K562 (cell line): ENCODE measurements around the gene CCSAP. TPM values are rescaled to one million over a fixed set of nuclear protein-coding genes. Genes with fewer than 3 reads are reported as not detected.

Experiments
- ATAC-seq: fragments of 200-7000 bp; cut with Tn5 transposase; 3 replicates; pipeline ENCODE4 v1.9.1; 2020; ENCODE audit warnings: moderate library complexity
- BruUV-seq: library from RNA; stranded (reverse); fragments of 400-500 nt; replicated peaks from 2 replicates; lab custom pipeline; 2021; lab: Mats Ljungman, UMichigan
- CTCF ChIA-PET: fragments of 300-600 bp; formaldehyde crosslinking; extraction: SDS; loops from one replicate; lab custom pipeline; 2021; ENCODE audit warnings: low intra/inter-chr PET ratio; lab: Yijun Ruan, JAX
- POLR2A ChIA-PET: fragments of 300-600, 350-650 bp; sonication (Branson Sonifier 250); formaldehyde crosslinking; extraction: SDS; loops from one replicate; lab custom pipeline; 2021; ENCODE audit warnings: antibody characterized with exemption, inconsistent platforms; lab: Yijun Ruan, JAX
- DNase-seq, 4 experiments: peaks; one replicate each; pipeline versions ENCODE4 v3.0.0 to v3.0.0-alpha.2; 2011 to 2018; ENCODE audit warnings: low spot score in 3 of 4, mixed read lengths in 3 of 4; ENCODE audit errors: extremely low read depth in 1 of 4
- FAIRE-seq: peaks from 2 replicates; lab custom pipeline; 2011; peaks lifted over from hg19 to GRCh38; lab: Jason Lieb, UNC
- H2AFZ ChIP-seq: 2 replicates; pipeline ENCODE4 v1.6.0; 2011; ENCODE audit warnings: low read depth, low read length, control low read depth, inconsistent platforms
- H3K27ac ChIP-seq: fragments of 200-600 bp; 3 replicates; pipeline ENCODE4 v1.8.0; 2011; ENCODE audit warnings: low read depth, mild to moderate bottlenecking, control low read depth, inconsistent platforms, low read length, moderate library complexity, mixed read lengths; ENCODE audit errors: extremely low read depth
- H3K27me3 ChIP-seq, 2 experiments: fragments of 300-600 bp in 1 of 2; 2 replicates in 1 of 2; 3 replicates in 1 of 2; pipeline versions ENCODE4 v1.6.0 to v1.8.0; 2011; ENCODE audit warnings: inconsistent platforms in 2 of 2, low read length in 2 of 2, mild to moderate bottlenecking in 1 of 2, mixed read lengths in 1 of 2, moderate library complexity in 1 of 2; ENCODE audit not compliant: control insufficient read depth in 2 of 2, insufficient read depth in 2 of 2
- H3K36me3 ChIP-seq: fragments of 300-600 bp; 3 replicates; pipeline ENCODE4 v1.8.0; 2011; ENCODE audit warnings: mild to moderate bottlenecking, low read length, inconsistent platforms; ENCODE audit not compliant: control insufficient read depth, insufficient read depth
- H3K4me1 ChIP-seq, 2 experiments: fragments of 200-600 bp in 1 of 2; replicated peaks in 1 of 2; 2 replicates in 1 of 2; 3 replicates in 1 of 2; pipeline versions ENCODE4 v1.5.1 to v1.8.0; 2011; ENCODE audit warnings: inconsistent platforms in 2 of 2, low read length in 2 of 2, mild to moderate bottlenecking in 1 of 2, mixed read lengths in 1 of 2, moderate library complexity in 1 of 2; ENCODE audit not compliant: control insufficient read depth in 2 of 2, insufficient read depth in 2 of 2
- H3K4me2 ChIP-seq: 2 replicates; pipeline ENCODE4 v1.6.1; 2011; ENCODE audit warnings: low read length, control low read depth, inconsistent platforms, mixed read lengths; ENCODE audit not compliant: insufficient read depth
- H3K4me3 ChIP-seq: fragments of 200-600 bp; sonication (generic), shearing (Covaris generic); 2 replicates; pipeline ENCODE4 v1.5.1; 2016; ENCODE audit warnings: control low read depth, inconsistent platforms
- H3K79me2 ChIP-seq: fragments of 200-600 bp; 3 replicates; pipeline ENCODE4 v1.8.0; 2011; ENCODE audit warnings: low read length, inconsistent platforms; ENCODE audit not compliant: control insufficient read depth, insufficient read depth
- H3K9ac ChIP-seq, 2 experiments: 2 replicates each; pipeline versions ENCODE4 v1.6.0 to v1.6.1; 2011; ENCODE audit warnings: low read depth in 2 of 2, low read length in 2 of 2, control low read depth in 1 of 2, inconsistent platforms in 1 of 2, mild to moderate bottlenecking in 1 of 2, mixed read lengths in 1 of 2; ENCODE audit not compliant: insufficient read depth in 1 of 2
- H3K9me1 ChIP-seq: one replicate; pipeline ENCODE4 v1.6.0; 2011; ENCODE audit warnings: inconsistent platforms, mild to moderate bottlenecking, low read length, moderate library complexity; ENCODE audit not compliant: control insufficient read depth, insufficient read depth
- H3K9me3 ChIP-seq: replicated peaks from 2 replicates; pipeline ENCODE4 v1.5.1; 2011; ENCODE audit warnings: low read depth, low read length, inconsistent platforms; ENCODE audit not compliant: control insufficient read depth, insufficient read depth
- H4K20me1 ChIP-seq: replicated peaks from 2 replicates; pipeline ENCODE4 v1.6.1; 2011; ENCODE audit warnings: low read length, inconsistent platforms, mixed read lengths; ENCODE audit not compliant: control insufficient read depth, insufficient read depth
- CTCF ChIP-seq, 3 experiments: IDR thresholded peaks in 2 of 3; conservative IDR thresholded peaks in 1 of 3; 2 replicates each; pipeline ENCODE4 v1.5.1; 2011 to 2012; ENCODE audit warnings: low read length in 3 of 3, mild to moderate bottlenecking in 3 of 3, control low read depth in 2 of 3, improper control_type of control experiment in 1 of 3, inconsistent platforms in 1 of 3, low read depth in 1 of 3, mixed read lengths in 1 of 3, moderate library complexity in 1 of 3; ENCODE audit not compliant: insufficient read depth in 2 of 3
- GABPA ChIP-seq: fragments of 200-800 bp; sonication (Bioruptor generic); conservative IDR thresholded peaks from 2 replicates; pipeline ENCODE4 v1.6.1; 2016; ENCODE audit warnings: low read depth, missing genetic modification characterization, missing compliant biosample characterization
- NONO ChIP-seq, 2 experiments: fragments of 200-400 bp in 1 of 2; fragments of 450-650 bp in 1 of 2; formaldehyde crosslinking in 1 of 2; IDR thresholded peaks; 2 replicates each; pipeline ENCODE4 v1.6.1; 2017; ENCODE audit warnings: low read depth in 2 of 2, mild to moderate bottlenecking in 2 of 2, moderate library complexity in 2 of 2, low read length in 1 of 2
- USF2 ChIP-seq: sonication (generic); formaldehyde crosslinking; IDR thresholded peaks from 2 replicates; pipeline ENCODE4 v1.5.0; 2020; ENCODE audit warnings: missing genetic modification reagents
- ZFP1 ChIP-seq: fragments of 450-650 bp; formaldehyde crosslinking; IDR thresholded peaks from 2 replicates; pipeline ENCODE4 v1.4.0; 2020; ENCODE audit warnings: mild to moderate bottlenecking, mixed read lengths
- ZNF639 ChIP-seq, 2 experiments: fragments of 200-800 bp in 1 of 2; sonication (Bioruptor generic) in 1 of 2; sonication (generic) in 1 of 2; formaldehyde crosslinking in 1 of 2; IDR thresholded peaks in 1 of 2; conservative IDR thresholded peaks in 1 of 2; 2 replicates each; pipeline versions ENCODE4 v1.5.0 to v1.6.1; 2016 to 2020; ENCODE audit warnings: missing compliant biosample characterization in 1 of 2, missing genetic modification characterization in 1 of 2, missing genetic modification reagents in 1 of 2
- WGBS: fragments of 100-300 bp; shearing (Covaris generic); methylation state at CpG from one replicate; pipeline ENCODE4 v1.1.6; 2016; ENCODE audit warnings: low coverage, mixed read lengths; ENCODE audit not compliant: insufficient coverage; ENCODE audit errors: missing lambda C conversion rate; 5-methylcytosine and 5-hydroxymethylcytosine counted together
- in situ Hi-C: fragments of 300-500 bp; cut with MboI; formaldehyde crosslinking; loops from 4 replicates; pipeline ENCODE4 v1.15.0; 2018; ENCODE audit warnings: inconsistent platforms, mixed read lengths
- intact Hi-C: fragments of 100-400 bp; cut with micrococcal nuclease; formaldehyde crosslinking; loops from 2 replicates; pipeline ENCODE4 v1.14.2; 2022
- polyA plus RNA-seq, 8 experiments: library from polyadenylated mRNA; depleted of rRNA in 4 of 8; stranded (reverse) in 5 of 8; unstranded in 3 of 8; fragments of >200 nt; fragmentation: Nextera tagmentation in 2 of 8; fragmentation: Illumina TruSeq in 1 of 8; extraction: Ambion mirVana in 2 of 8; extraction: Trizol in 1 of 8; gene quantifications; 2 replicates each; pipeline versions ENCODE4 v1.2.1 to v1.2.3, GENCODE V29; 2011 to 2014; ENCODE audit warnings: inconsistent platforms in 1 of 8, missing spikeins in 1 of 8
- total RNA-seq, 7 experiments: library from RNA; depleted of rRNA in 6 of 7; stranded (reverse); fragments of >200 nt in 6 of 7; fragmentation: Illumina TruSeq in 2 of 7; extraction: Trizol in 2 of 7; gene quantifications; 2 replicates each; pipeline versions ENCODE4 v1.2.1 to v1.2.3, GENCODE V29; 2011 to 2021; ENCODE audit warnings: low replicate concordance in 1 of 7

The CCSAP gene
- total and polyA plus RNA-seq, 9 of the 15 experiments (the other 6 are each of a cell fraction or from before 2014, with no cell fraction given) = 3.6 to 15.9 (median 9.5) TPM

GRCh38 chr1:229364207-229365065 is 21.6 kb upstream of the CCSAP start:
- Histone ChIP-seq H3K9me1 (no peaks in the 10 kb centered on the region), H4K20me1 (no peaks in the 10 kb centered on the region), H3K9me3 (peaks cover 4% of the 10 kb centered on the region), H3K36me3 (no peaks in the 10 kb centered on the region), H3K4me2 (no peak overlapping the region), H3K27me3 (peaks cover 28 to 47% of the 10 kb centered on the region in 2 experiments), H3K79me2 (no peaks in the 10 kb centered on the region), H2AFZ (no peak overlapping the region), H3K4me3 (no peak overlapping the region), H3K27ac (no peak overlapping the region), H3K9ac (no peak overlapping the region), H3K4me1 (no peaks in the 10 kb centered on the region)
- intact Hi-C loops (no loop called here), in situ Hi-C loops (no loop called here)
- WGBS = 1% methylated on average over 12 of the region's 12 CpGs
- TF ChIP-seq USF2 (no peak), GABPA (no peak), NONO (IDR thresholded peaks at IDR 0.05; ENCODE audit: low read depth in 2 of 2, low read length in 1 of 2) (no peak), CTCF (IDR thresholded peaks at IDR 0.05 in 2 of 3, conservative IDR thresholded peaks at IDR 0.05 in 1 of 3; ENCODE audit: insufficient read depth in 2 of 3, low read depth in 1 of 3, low read length in 3 of 3) (no peak), ZNF639 (CRISPR knock-in tag; conservative IDR thresholded peaks at IDR 0.05 in 1 of 2, IDR thresholded peaks at IDR 0.05 in 1 of 2) (no peak), ZFP1 (CRISPR knock-in tag) (no peak)
- POLR2A ChIA-PET = interaction anchor here (1.0 kb wide), 1 partner anchor 9 kb away, joined by 3 read pairs; no protein-coding TSS in a partner anchor
- CTCF ChIA-PET = no interaction called here
- DNase-seq (no peak), FAIRE-seq (no peak), ATAC-seq (no peak)
- BruUV-seq = no TSS peak
